Adrenal gland (tissue), 12 donors: ENCODE results near the gene FOXJ3. TPM values are rescaled to one million over a fixed set of nuclear protein-coding genes. Genes with fewer than 3 reads are reported as not detected.

Experiments
- DNase-seq, 7 donors: peaks; one replicate each; pipeline ENCODE4 v3.0.0-alpha.2; 2019 to 2020
- H3K27ac ChIP-seq, 5 donors: fragments of 200-600 bp; sonication (generic) in 4 of 5; 1 replicate in 3 of 5; 2 replicates in 2 of 5; pipeline versions ENCODE4 v1.5.1 to v1.8.0; 2016 to 2020; ENCODE audit warnings: mild to moderate bottlenecking in 1 of 5
- H3K27me3 ChIP-seq: fragments of 200-600 bp; 2 replicates; pipeline ENCODE4 v1.8.0; 2021
- H3K36me3 ChIP-seq, 2 donors: fragments of 200-600 bp; replicated peaks in 1 of 2; 1 replicate in 1 of 2; 2 replicates in 1 of 2; pipeline versions ENCODE4 v1.5.1 to v1.8.0; 2018 to 2022
- H3K4me1 ChIP-seq, 2 donors: fragments of 200-600 bp; replicated peaks in 1 of 2; 1 replicate in 1 of 2; 2 replicates in 1 of 2; pipeline versions ENCODE4 v1.5.1 to v1.8.0; 2018 to 2021
- H3K4me3 ChIP-seq, 4 donors: fragments of 200-600 bp; sonication (generic) in 3 of 4; one replicate each; pipeline ENCODE4 v1.5.1; 2016 to 2018
- H3K9me3 ChIP-seq, 3 donors: fragments of 200-600 bp; sonication (generic) in 1 of 3; replicated peaks in 1 of 3; 1 replicate in 2 of 3; 2 replicates in 1 of 3; pipeline versions ENCODE4 v1.5.1 to v1.8.0; 2016 to 2021
- POLR2A ChIP-seq, 2 donors: fragments of 450-650 bp; IDR thresholded peaks; one replicate each; pipeline ENCODE4 v1.6.1; 2017; ENCODE audit warnings: antibody characterized with exemption in 2 of 2, mild to moderate bottlenecking in 2 of 2, moderate library complexity in 1 of 2
- WGBS, 4 donors: extraction: QIAGEN DNeasy Blood & Tissue Kit in 2 of 4; methylation state at CpG; one replicate each; pipeline versions ENCODE4 v1.1.5 to v1.1.7; 2013 to 2017; 5-methylcytosine and 5-hydroxymethylcytosine counted together
- intact Hi-C, 2 donors: fragments of 100-400 bp; cut with DNase I; formaldehyde crosslinking; loops; one replicate each; pipeline versions ENCODE4 v1.14.1 to v1.15.0; 2022 to 2023
- polyA plus RNA-seq, 3 donors: library from polyadenylated mRNA; stranded (reverse); fragments of 200-250 nt in 2 of 3; fragments of 350-450 nt in 1 of 3; fragmentation: Illumina TruSeq in 1 of 3; extraction: RNeasy Lipid Tissue Mini Kit (QIAGEN cat#74804) in 1 of 3; gene quantifications; one replicate each; pipeline ENCODE4 v1.2.3, GENCODE V29; 2013 to 2014
- total RNA-seq, 9 donors: library from RNA; depleted of rRNA in 4 of 9; stranded (reverse); fragments of >200 nt in 4 of 9; fragments of 120-200 nt in 1 of 9; fragmentation: NEBNext Ultra II Directional in 1 of 9; extraction: Animal tissue kit (Norgen Biotek cat#: 25700) in 1 of 9; gene quantifications; one replicate each; pipeline versions ENCODE4 v1.1.0 to v1.2.4, GENCODE V29; 2013 to 2023
- TF ChIP-seq, protein P1 (sequence below), 6 experiments: fragments of 450-650 bp in 4 of 6; fragments of 200-600 bp in 2 of 6; sonication (generic) in 1 of 6; IDR thresholded peaks; 1 replicate in 5 of 6; 2 replicates in 1 of 6; pipeline versions ENCODE4 v1.5.1 to v1.8.0; 2016 to 2021; ENCODE audit warnings: antibody characterized with exemption in 6 of 6, mild to moderate bottlenecking in 2 of 6, moderate library complexity in 1 of 6
- donor health status: healthy with polysubstance abuse.
- donor health status: Bipolar disorder and iron deficiency.
- donor health status: DM: yes; HTN: yes; CAD: no.
- donor health status: DM: no; HTN: no; CAD: no.
- donor health status: DM: no; HTN: no; CAD: no.
- donor health status: DM: yes; HTN: yes; CAD: no.

Gene FOXJ3
- total and polyA plus RNA-seq, 12 donors, result 8.4 to 58.5 (median 33.4) TPM

DNA sequence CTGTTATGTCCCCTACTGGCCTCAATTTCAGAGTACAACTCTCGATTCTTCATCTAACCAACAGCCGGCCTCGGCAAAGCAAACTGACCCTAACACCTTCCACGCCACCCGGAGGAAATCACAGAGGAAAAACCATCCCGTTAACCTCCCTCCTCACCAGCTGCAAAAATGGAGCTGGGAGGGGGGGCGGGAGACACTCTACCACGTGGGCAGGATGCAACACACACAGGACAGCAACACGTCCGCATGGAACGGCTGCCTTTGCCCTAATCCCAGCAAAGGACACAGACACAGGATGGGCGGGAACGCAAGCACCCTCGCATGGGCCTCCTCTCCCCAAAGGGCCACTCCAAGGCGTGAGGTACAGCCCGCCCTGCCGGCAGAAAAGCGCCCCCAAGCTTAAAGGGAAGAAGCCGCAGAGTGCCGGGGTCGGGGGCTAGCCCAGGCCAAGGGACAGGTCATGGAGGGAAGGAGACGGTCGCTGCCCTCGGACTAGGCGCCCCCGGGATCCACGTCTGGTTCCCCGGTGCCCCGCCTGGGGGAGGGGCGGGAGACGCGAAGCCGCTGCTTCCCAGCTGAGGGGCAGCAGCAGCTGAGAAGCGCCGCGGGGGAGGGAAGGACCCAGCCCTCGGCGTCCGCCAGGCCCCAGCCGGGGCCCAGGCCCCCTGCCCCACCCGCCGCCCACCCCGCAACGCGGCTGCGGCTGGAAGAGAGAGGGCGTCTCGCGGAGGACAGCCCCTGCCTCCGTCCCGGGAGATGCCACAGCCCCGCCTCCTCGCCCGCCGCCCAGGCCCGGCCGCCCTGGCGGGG lies 590 bp downstream of the FOXJ3 start:
- peak; percentile 60 to 80 (median 65) for DNase-seq
- WGBS, 4 donors, result 0 to 2% (median 1%) methylated on average over 7 to 55 of the region's 58 CpGs

DNA sequence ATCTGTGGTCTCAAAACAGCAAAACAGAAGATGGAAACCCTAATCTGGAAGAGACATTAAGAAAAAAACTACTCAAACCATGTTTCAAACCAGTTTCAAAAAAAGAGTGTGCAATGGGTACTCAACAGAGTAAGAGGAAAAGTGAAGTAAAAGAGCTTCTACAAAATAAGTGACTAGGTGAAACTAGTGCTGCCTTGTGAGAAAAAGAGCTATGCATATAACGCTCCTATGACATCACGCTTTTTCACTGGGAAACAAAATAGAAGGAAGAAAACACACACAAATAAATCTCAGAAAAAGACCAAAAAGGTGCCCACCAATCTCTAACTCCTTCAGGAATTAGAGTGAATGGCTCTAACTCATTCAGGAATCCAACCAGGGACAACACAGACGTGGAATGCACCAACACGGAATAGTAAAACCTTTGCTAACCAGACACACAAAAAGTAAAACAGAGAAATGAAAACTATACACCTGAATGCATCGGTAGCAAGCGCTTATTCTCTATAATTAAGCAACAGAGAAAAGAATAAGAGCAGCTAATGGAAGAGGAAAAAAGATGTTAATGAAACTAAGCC lies 1.3 kb downstream of the FOXJ3 start:
- Histone ChIP-seq H3K27me3 (no peaks in the 10 kb centered on the region), H3K27ac (peak overlapping the region in 4 of 5 donors; percentile 85 to 97 (median 90))

More for the DNA sequence above, 590 bp downstream of the FOXJ3 start:
- Histone ChIP-seq H3K9me3 (no peaks in the 10 kb centered on the region), H3K27ac (peak overlapping the region in 4 of 5 donors; percentile 85 to 97 (median 90)), H3K27me3 (no peaks in the 10 kb centered on the region), H3K36me3 (no peaks in the 10 kb centered on the region), H3K4me1 (peaks cover 18 to 28% of the 10 kb centered on the region in 2 donors), H3K4me3 (peak overlapping the region; percentile 74 to 98 (median 98))
- no peak for TF ChIP-seq POLR2A (IDR thresholded peaks at IDR 0.05)
- TF ChIP-seq, protein P1, sequence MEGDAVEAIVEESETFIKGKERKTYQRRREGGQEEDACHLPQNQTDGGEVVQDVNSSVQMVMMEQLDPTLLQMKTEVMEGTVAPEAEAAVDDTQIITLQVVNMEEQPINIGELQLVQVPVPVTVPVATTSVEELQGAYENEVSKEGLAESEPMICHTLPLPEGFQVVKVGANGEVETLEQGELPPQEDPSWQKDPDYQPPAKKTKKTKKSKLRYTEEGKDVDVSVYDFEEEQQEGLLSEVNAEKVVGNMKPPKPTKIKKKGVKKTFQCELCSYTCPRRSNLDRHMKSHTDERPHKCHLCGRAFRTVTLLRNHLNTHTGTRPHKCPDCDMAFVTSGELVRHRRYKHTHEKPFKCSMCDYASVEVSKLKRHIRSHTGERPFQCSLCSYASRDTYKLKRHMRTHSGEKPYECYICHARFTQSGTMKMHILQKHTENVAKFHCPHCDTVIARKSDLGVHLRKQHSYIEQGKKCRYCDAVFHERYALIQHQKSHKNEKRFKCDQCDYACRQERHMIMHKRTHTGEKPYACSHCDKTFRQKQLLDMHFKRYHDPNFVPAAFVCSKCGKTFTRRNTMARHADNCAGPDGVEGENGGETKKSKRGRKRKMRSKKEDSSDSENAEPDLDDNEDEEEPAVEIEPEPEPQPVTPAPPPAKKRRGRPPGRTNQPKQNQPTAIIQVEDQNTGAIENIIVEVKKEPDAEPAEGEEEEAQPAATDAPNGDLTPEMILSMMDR (IDR thresholded peaks at IDR 0.05), result no peak
- intact Hi-C loops, result loop anchor here (5.0 to 10.0 kb wide), 3 partner anchors 70 to 160 kb away; no protein-coding TSS in a partner anchor

DNA sequence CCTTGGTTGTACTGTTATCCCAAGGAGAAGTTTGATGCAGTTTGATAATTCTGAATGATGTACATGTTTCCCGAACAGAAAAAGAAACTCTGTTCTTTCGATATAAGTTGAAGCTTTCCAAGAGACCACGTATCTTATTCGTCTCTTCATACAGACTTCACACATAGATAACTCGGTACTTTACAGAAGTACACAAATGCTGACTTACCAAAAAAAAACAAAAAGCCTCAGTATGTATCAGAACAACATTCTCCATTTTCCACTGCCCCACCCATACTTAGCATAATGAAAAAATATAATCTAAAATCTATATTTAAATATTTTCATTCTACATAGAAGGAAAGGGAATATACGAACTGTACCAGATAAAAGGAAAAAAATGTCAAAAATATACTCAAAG lies 2.2 kb downstream of the FOXJ3 start:
- H3K36me3 ChIP-seq, result no peaks in the 10 kb centered on the region
- no peak overlapping the region for H3K4me3 ChIP-seq
- DNase-seq, result no peak
- H3K4me1 ChIP-seq, result peaks cover 18 to 31% of the 10 kb centered on the region in 2 donors
- H3K27me3 ChIP-seq, result no peaks in the 10 kb centered on the region
- TF ChIP-seq, protein P1 (IDR thresholded peaks at IDR 0.05), result no peak
- TF ChIP-seq POLR2A (IDR thresholded peaks at IDR 0.05), result no peak
- no peak overlapping the region for H3K27ac ChIP-seq
- WGBS, 4 donors, result 52 to 66% (median 55%) methylated on average over 6 of the region's 6 CpGs
- H3K9me3 ChIP-seq, result no peaks in the 10 kb centered on the region
- intact Hi-C loops, result loop anchor here (5.0 to 10.0 kb wide), 3 partner anchors 68 to 158 kb away; no protein-coding TSS in a partner anchor

More for the DNA sequence above, 1.3 kb downstream of the FOXJ3 start:
- Histone ChIP-seq H3K4me1 (peaks cover 18 to 31% of the 10 kb centered on the region in 2 donors), H3K9me3 (no peaks in the 10 kb centered on the region), H3K36me3 (no peaks in the 10 kb centered on the region), H3K4me3 (peak overlapping the region in 2 of 4 donors; percentile 97 to 98)
- WGBS, 4 donors, result 2 to 5% (median 3%) methylated on average over 6 of the region's 6 CpGs
- TF ChIP-seq, protein P1 (IDR thresholded peaks at IDR 0.05), result peak in 1 of 6 experiments; percentile 11
- TF ChIP-seq POLR2A (IDR thresholded peaks at IDR 0.05), result no peak
- DNase-seq, result no peak
- intact Hi-C loops, result loop anchor here (5.0 to 10.0 kb wide), 3 partner anchors 69 to 159 kb away; no protein-coding TSS in a partner anchor

DNA sequence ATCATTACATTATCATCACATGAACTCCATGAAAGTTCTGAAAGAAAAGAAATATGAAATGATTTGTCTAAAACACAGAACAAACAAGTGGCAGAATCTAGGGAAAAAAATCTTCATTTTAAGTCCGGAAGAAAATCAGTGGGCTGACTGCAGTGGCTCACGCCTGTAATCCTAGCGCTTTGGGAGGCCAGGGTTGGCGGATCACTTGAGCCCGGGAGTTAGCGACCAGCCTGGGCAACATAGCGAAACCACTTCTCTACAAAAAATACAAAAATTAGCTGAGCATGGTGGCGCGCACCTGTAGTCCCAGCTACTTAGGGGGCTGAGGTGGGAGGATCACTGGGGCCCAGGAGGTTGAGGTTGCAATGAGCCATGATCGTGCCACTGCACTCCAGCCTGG lies 4.8 kb downstream of the FOXJ3 start:
- Histone ChIP-seq H3K4me1 (peaks cover 16 to 29% of the 10 kb centered on the region in 2 donors), H3K27ac (no peak overlapping the region), H3K36me3 (no peaks in the 10 kb centered on the region), H3K27me3 (no peaks in the 10 kb centered on the region), H3K9me3 (no peaks in the 10 kb centered on the region), H3K4me3 (no peak overlapping the region)
- intact Hi-C loops, result loop anchor here (5.0 to 10.0 kb wide), 3 partner anchors 65 to 155 kb away; no protein-coding TSS in a partner anchor
- 94 to 98% (median 96%) methylated on average over 10 of the region's 10 CpGs for WGBS, 4 donors
- TF ChIP-seq POLR2A (IDR thresholded peaks at IDR 0.05), result no peak
- TF ChIP-seq, protein P1 (IDR thresholded peaks at IDR 0.05), result no peak
- no peak for DNase-seq
